ENCODE results near the gene GALK2.

Gene GALK2

DNA sequence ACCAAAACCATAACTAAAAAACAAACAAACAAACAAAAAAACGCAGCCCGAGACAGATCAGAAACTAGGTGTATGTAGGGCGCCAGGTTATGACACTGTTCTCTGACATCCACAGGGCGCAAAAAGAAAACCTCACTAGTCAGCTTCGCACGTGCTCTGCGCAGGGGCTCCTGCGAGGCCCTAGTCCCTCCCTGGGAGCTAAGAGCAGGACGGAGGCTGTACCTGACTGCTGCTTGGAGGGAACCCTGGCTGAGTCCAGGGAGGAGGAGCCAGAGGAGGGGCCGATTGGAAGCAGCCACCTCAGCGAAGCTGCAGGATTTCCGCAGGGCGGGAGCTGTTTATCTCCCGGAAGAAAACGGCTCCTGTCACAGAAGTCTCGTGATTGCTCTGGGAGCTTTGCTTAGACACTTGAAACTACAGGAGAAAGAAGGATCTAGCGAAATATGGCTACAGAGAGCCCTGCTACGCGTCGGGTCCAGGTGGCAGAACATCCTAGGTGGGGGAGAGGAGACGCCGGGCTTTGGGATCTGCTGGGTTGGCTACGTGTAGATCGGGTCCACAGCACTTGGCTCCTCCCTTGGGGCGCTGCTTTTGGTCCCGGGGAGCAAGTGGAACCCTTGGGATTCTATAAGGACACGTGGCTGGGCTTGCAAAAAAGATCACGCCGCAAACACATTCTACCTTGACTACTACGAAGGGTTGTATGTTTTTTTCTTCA is at the start of gene GALK2:
TSS of gene GALK2 (plus strand) at position 368 of the 718 bp plus-strand sequence. CDS start at position 444, 76 bp downstream.
- DNase-seq (ENCODE audit: low read depth, low spot score) = peak; percentile 93

DNA sequence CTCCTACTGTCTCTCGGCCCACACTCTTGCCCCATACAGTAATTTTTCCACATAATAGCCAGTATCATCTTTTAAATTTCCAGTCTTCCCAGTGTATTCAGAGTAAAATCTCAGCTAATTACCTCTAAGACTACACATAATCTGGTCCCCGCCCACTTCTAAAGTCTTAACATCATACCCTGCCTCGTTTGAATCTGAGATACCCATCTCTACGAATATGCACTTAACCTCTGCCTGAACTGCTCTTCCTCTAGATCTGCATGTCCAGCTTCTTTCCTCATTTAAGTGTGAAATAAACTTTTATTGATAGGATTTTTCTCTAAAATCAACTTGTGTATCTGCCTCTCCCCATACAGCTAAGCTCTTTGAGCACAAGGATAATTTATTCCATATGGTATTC is 49.2 kb upstream of the GALK2 start:
- DNase-seq (ENCODE audit: low read depth, low spot score) = no peak

- no peak for DNase-seq (ENCODE audit: low read depth, low spot score)
Measured at GRCh38 chr15:49121901-49122300, 48.1 kb upstream of the GALK2 start.

DNA sequence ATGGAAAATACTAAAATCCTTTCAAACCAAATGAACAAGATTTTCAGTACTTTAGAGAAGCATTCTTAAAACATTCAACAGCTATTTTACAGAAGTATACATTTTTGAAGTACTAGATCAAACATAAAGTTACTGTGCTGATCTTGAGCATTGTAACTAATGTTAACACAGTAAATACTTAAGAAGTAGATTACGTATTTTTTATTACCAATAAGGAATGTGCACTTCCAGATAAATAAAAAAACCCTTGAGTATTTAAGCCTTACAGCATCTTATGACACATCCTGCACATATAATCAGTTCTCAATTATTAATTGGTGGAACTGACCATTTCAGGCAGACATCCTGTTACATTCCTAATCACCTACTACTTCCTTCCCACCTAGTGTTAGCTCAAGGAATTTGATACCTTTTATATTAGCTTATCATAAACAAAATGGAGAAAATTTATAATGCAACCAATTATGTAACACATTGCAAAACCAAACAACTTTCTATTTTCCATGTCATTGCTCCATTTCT is 47.4 kb upstream of the GALK2 start:
- no peak for DNase-seq (ENCODE audit: low read depth, low spot score)

- DNase-seq (ENCODE audit: low read depth, low spot score) = no peak
Measured at GRCh38 chr15:49124371-49124770, 45.7 kb upstream of the GALK2 start.

DNA sequence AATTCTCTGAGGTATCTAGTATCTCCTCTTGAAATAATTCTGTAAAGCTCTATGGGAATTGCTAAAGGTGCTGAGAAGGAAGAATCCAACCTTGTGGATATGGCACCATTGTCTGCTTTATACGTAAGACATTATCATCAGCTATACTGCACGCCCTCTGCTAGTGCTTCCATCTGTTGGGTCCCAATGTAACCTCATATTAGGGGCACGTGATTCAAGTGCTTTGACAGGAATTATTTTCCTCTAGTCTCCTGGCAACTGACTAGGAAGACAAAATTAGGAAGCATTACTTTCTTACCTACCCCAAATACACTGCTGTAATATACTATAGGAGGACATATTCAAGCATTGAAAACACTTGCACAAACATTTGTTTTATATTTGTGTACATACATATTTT is 38.6 kb upstream of the GALK2 start:
- DNase-seq (ENCODE audit: low read depth, low spot score) = no peak

GRCh38 chr15:49134683-49135341 is 35.2 kb upstream of the GALK2 start:
- no peak for DNase-seq (ENCODE audit: low read depth, low spot score)

DNA sequence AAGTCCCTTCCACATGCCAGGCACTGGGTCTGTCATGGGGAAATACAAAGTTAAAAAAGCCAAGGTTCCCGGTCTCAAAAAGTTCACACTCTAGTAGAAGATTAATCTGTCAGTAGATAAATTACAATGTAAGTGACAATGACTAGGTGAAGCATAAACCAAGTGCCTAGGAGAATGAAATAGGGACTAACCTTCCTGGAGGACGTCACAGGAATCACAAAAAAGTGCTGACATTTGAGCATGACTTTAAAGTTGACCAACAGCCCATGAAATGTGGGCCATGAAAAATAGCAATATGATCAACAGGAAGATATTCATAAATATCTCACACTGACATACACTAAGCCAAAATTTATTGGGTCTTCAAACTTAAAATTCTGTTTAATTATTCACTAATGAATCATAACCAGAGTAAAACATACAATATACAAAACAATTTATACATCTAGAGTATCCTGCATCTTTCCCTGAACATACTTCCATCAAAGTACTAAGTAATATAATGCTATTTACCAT is 34.6 kb upstream of the GALK2 start:
- no peak for DNase-seq (ENCODE audit: low read depth, low spot score)

DNA sequence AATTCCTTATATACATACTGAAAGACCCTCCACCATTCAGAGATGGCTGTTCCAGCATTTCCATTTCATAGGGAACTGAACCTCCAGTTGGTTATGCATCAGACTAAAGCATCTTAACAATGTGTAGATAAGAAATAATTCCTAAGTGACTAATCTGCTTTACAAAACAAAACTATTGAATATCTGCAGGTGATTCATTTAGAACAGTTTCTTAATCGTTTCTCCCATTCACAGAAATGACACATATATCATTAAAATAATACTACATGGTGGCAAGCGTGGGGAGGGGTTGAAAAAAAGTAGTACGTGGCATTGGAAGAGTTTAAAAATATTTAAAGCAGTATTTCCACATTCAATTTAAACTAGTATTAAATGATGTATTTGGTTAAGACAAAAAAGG is 34.1 kb upstream of the GALK2 start:
- no peak for DNase-seq (ENCODE audit: low read depth, low spot score)

GRCh38 chr15:49137861-49138260 is 32.2 kb upstream of the GALK2 start:
- no peak for DNase-seq (ENCODE audit: low read depth, low spot score)

- no peak for DNase-seq (ENCODE audit: low read depth, low spot score)
Measured at GRCh38 chr15:49145651-49146609, 24.1 kb upstream of the GALK2 start.

- no peak for DNase-seq (ENCODE audit: low read depth, low spot score)
Measured at GRCh38 chr15:49148298-49148697, 21.7 kb upstream of the GALK2 start.

- no peak for DNase-seq (ENCODE audit: low read depth, low spot score)
Measured at GRCh38 chr15:49148727-49149126, 21.3 kb upstream of the GALK2 start.

DNA sequence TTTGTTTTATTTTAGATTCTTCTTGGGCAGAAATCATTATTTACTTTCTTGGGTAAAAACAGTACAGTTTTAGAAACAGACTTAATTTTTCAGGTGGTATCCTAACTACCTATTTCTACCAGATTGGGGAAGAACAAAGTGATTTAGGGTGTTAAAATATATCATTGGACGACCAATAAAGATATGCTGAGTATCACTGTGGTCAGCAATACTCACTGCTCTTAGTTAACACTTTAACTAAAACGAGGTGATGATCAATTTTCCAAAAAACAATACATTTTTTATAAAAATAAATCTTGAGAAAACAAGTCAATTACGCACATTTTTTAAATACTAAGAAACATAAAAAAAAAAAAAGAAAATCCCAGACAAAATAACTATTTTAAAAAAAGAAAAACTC is 18.2 kb upstream of the GALK2 start:
- DNase-seq (ENCODE audit: low read depth, low spot score) = no peak

- no peak for DNase-seq (ENCODE audit: low read depth, low spot score)
Measured at GRCh38 chr15:49152552-49153312, 17.3 kb upstream of the GALK2 start.

GRCh38 chr15:49154359-49154758 is 15.7 kb upstream of the GALK2 start:
- DNase-seq (ENCODE audit: low read depth, low spot score) = no peak

- DNase-seq (ENCODE audit: low read depth, low spot score) = no peak
Measured at GRCh38 chr15:49154799-49155109, 15.3 kb upstream of the GALK2 start.

DNA sequence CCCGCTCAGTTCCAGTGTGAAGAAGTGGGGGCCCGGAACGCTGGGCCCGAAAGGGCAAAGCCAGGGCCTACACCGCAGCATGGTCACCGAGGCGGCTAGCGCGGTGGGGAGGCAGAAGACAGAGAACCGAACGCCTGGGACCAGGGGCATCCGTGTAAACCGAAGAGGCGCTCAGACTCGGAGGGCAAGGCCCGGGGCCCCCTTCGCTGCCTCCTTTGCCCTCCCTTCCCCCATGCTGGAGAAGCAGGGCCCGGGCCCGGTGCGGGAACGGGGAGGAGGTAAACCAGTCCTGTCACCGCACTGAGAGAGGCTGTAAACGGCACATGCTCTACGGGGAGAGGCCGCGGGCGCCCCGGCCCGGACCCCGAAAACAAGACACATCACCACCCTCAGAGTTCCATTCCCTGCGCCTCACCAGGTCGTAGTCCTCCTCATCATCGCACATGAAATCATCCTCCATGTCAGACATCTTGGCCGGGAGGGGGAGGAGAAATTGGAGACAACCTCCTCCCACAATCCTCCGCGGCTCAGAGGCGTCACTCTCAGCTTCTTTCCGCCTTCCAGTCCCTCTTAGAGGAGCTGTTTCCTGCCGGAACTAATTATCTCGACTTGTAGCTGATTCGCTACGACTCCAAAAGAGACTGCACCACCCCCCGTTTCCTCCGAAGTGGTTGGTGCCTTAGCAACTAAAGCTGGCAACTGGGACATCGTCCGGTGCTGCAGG is 14.8 kb upstream of the GALK2 start, which contains the start of gene COPS2:
TSS of gene COPS2 (minus strand) at position 490 of the 724 bp plus-strand sequence. CDS start at position 469, 21 bp downstream.
- DNase-seq (ENCODE audit: low read depth, low spot score) = peak; percentile 91

DNA sequence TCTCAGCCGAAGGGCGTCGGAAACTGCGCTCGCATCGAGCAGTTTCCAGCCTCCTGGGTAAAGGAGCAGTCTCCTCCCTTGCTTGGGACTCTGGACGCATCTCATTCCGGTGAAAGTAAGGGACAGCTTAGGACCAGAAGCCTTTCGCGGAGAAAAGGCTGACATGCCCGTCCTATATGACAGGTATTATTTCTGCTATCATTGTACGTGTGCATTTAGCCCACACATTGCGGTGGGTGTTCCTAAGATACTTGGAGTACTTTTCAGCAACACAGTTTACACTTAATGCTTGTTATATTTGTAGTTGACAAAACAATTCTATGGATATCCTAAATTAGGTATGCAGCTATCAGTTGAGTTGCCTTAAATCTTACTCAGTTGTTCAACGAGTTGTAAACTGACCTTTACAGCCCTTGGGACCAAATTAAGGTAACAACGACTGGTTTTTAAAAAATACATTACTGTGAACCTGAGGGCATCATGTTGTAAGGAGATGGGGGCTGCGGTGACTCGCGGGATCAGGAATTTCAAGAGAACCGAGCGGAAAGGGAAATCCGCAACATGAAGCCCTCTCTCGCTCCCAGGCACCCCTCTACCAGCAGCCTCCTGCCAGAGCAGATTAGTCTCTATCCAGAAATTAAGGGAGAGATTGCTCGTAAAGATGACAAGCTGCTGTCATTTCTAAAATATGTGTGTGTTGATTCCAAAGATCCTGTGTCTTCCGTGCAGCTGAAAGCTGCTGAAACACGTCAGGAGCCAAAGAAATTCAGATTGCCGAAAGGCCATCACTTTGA is 14.0 kb upstream of the GALK2 start:
- DNase-seq (ENCODE audit: low read depth, low spot score) = no peak

GRCh38 chr15:49163678-49164077 is 6.4 kb upstream of the GALK2 start:
- DNase-seq (ENCODE audit: low read depth, low spot score) = no peak

Data from iPS DF 19.7 (cell line).